HFFc6 (cell line): Measurements from ENCODE around the gene MAMLD1. TPM values are rescaled to one million over a fixed set of nuclear protein-coding genes. Genes with fewer than 3 reads are reported as not detected.

ENCODE experiments used
- DNase-seq: peaks from one replicate; pipeline ENCODE4 v3.0.0-alpha.2; 2018
- H3K27ac Mint-ChIP-seq: 2 replicates; pipeline ENCODE4 v1.8.0; 2020; ENCODE audit warnings: mild to moderate bottlenecking, mixed read lengths
- H3K27me3 Mint-ChIP-seq: 2 replicates; pipeline ENCODE4 v1.8.0; 2021; ENCODE audit warnings: mild to moderate bottlenecking, moderate library complexity, mixed read lengths; ENCODE audit not compliant: insufficient read depth
- H3K36me3 Mint-ChIP-seq: 2 replicates; pipeline ENCODE4 v1.8.0; 2021; ENCODE audit warnings: low read depth, mixed read lengths
- H3K4me1 Mint-ChIP-seq: 2 replicates; pipeline ENCODE4 v1.8.0; 2020; ENCODE audit warnings: low read depth, mixed read lengths
- H3K4me3 Mint-ChIP-seq: 2 replicates; pipeline ENCODE4 v1.8.0; 2020; ENCODE audit warnings: mild to moderate bottlenecking, moderate library complexity, mixed read lengths
- H3K9me3 Mint-ChIP-seq: 2 replicates; pipeline ENCODE4 v1.8.0; 2020; ENCODE audit warnings: mild to moderate bottlenecking, mixed read lengths
- total RNA-seq, 6 experiments: library from RNA; stranded (reverse); fragmentation: NEBNext Ultra II Directional; extraction: Animal tissue kit (Norgen Biotek cat#: 25700); gene quantifications; 2 replicates in 1 of 6; 3 replicates in 5 of 6; pipeline ENCODE4 v1.2.3, GENCODE V29; 2021
- TF ChIP-seq, protein P1 (sequence below): fragments of 200-600 bp; sonication (generic); IDR thresholded peaks from 2 replicates; pipeline ENCODE4 v1.5.0; 2021; ENCODE audit warnings: antibody characterized with exemption, mild to moderate bottlenecking

MAMLD1 gene
- total RNA-seq, 6 experiments from 2014 or later: 4.0 to 5.3 (median 4.7) TPM

DNA sequence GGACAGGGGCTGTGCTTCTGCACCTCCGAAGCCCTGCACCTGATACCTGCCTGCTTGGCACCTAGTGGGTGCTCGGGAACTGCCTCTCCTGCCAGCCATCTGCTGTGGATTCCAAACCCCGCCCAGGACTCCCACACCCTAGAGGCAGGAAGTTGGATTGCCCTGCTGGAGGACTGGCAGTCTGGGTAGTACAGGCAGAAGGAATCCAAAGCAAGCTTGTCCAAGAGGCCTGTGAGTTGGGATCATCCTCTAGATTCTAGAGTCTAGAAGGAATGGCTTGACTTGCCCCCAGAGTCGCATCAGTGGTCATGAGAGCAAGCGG, 140.7 kb downstream of the MAMLD1 start:
- Mint-ChIP-seq H3K9me3 (no peaks in the 10 kb centered on the region), H3K36me3 (no peaks in the 10 kb centered on the region), H3K4me3 (no peak overlapping the region), H3K27ac (no peak overlapping the region), H3K27me3 (no peaks in the 10 kb centered on the region), H3K4me1 (peaks cover 23% of the 10 kb centered on the region)
- TF ChIP-seq, protein P1, sequence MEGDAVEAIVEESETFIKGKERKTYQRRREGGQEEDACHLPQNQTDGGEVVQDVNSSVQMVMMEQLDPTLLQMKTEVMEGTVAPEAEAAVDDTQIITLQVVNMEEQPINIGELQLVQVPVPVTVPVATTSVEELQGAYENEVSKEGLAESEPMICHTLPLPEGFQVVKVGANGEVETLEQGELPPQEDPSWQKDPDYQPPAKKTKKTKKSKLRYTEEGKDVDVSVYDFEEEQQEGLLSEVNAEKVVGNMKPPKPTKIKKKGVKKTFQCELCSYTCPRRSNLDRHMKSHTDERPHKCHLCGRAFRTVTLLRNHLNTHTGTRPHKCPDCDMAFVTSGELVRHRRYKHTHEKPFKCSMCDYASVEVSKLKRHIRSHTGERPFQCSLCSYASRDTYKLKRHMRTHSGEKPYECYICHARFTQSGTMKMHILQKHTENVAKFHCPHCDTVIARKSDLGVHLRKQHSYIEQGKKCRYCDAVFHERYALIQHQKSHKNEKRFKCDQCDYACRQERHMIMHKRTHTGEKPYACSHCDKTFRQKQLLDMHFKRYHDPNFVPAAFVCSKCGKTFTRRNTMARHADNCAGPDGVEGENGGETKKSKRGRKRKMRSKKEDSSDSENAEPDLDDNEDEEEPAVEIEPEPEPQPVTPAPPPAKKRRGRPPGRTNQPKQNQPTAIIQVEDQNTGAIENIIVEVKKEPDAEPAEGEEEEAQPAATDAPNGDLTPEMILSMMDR: no peak
- DNase-seq: peak; percentile 0

DNA sequence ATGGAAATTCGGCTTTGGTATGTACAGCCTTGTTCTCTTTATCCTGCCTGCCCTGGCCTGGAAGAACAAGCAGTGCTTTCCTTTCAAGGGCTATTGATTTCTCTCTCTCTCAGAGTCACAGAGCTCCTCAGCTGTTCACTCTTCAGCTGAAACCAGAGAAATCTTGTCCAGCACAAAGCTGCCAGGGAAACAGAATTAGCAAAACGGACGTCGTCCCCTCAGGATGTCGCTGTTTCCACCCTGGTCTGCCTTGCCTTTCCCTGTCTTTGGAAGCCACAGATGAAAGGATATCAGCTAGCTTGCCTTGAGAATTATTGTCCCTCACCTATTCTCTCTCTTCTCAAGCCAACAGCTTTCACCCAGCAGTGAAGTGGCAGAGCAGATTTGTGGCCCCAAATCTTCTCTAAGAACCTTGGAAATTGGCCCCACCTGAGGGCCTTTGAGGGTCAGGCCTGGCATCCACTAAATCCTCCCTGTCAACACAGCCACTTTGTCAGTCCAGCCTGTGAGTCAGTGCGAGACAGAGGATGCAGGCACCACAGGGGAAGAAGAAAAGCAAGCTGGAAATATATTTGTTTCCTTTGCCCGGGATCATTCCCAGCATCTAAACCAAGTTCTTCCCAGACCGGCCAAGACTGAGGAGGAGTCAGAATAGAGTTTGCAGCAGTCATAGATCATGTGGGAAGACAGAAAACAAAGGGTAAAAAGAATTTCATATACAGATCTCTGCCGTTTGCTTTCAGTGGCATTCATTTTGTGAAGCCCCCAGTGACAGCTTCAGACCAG, 141.5 kb downstream of the MAMLD1 start:
- H3K27ac Mint-ChIP-seq: peak overlapping the region; percentile 51; the same call in 1 of the 2 replicates

DNA sequence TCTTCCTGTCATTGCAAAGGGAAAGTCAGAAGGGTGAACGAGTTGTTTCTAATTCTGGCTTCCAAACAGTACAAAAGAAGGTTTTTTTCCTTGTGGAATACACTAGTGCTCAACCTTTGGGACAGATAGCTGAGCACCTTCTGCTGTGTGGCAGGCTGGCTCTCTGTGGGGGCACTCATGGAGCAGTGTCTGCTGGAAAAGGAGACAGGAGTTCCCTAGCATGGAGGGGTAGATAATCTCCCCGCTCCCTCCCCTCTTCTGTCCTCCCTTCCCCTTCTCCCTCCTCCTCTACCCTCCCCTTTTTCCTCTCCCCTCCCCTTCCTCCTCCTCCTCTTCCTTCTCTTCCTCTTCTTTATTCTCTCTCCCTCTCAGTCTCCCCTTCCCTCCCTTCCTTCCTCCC, 142.9 kb downstream of the MAMLD1 start:
- DNase-seq: no peak
- Mint-ChIP-seq H3K9me3 (no peaks in the 10 kb centered on the region), H3K27ac (no peak overlapping the region), H3K27me3 (no peaks in the 10 kb centered on the region), H3K4me1 (peaks cover 18% of the 10 kb centered on the region), H3K4me3 (no peak overlapping the region), H3K36me3 (no peaks in the 10 kb centered on the region)
- TF ChIP-seq, protein P1: no peak

More for the DNA sequence above, 141.5 kb downstream of the MAMLD1 start:
- DNase-seq: peak; percentile 0
- H3K4me3 Mint-ChIP-seq: no peak overlapping the region; the same call in 1 of the 2 replicates
- no peaks in the 10 kb centered on the region for H3K36me3 Mint-ChIP-seq
- H3K9me3 Mint-ChIP-seq: no peaks in the 10 kb centered on the region
- no peaks in the 10 kb centered on the region for H3K27me3 Mint-ChIP-seq
- peaks cover 18% of the 10 kb centered on the region for H3K4me1 Mint-ChIP-seq
- TF ChIP-seq, protein P1: no peak

DNA sequence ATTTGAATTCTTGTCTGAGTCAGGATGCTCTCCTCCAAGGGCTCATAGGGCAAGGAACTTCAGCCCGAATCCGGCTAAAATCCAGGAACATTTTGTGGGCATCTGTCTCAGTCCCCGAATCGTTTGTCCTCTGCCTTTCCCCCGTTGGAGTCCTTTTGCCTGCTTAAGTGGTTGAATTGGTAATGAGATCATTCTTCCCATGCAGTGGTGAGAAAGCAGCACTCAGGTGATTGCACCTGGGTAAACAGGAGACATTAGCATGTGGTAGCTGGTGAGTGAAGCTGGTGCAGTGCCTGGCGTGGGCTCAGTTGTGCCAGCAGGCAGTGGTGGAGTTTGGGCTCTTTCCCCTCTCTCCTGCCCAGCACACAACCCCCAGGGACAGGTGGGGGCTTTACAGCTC, 143.4 kb downstream of the MAMLD1 start:
- Mint-ChIP-seq H3K4me3 (no peak overlapping the region), H3K9me3 (no peaks in the 10 kb centered on the region), H3K27me3 (no peaks in the 10 kb centered on the region), H3K36me3 (no peaks in the 10 kb centered on the region), H3K4me1 (peaks cover 18% of the 10 kb centered on the region), H3K27ac (no peak overlapping the region)
- TF ChIP-seq, protein P1: no peak
- DNase-seq: no peak

DNA sequence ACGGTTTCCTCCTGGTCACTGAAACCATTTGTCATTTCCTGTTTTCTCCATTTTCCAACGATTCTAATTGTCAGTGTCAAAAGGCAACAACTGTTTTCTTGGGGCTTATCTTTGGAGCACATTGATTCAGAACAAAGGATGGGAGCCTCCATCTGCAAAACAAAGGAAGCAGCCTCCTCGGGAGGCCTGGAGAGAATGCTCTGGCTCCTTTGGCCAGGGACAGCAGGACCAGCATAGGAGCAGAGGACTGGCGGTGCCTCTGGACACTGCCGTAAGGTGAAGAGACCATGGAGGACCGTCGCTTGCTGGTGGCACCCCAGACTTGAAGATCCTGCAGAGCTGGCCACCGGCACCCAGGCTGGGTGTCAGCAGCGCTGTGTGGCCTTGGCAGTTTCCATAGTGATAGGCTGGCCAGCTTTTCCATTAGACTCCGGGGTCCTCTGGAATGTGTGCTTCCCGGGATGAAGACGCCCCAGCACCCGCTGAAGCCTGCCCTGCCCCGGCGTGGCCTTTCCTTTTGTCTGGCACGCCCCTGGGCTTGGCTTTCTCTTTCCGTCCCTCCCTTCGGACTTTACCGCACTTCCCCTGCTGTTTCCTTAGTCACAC, 144.2 kb downstream of the MAMLD1 start:
- no peaks in the 10 kb centered on the region for H3K27me3 Mint-ChIP-seq

More for the DNA sequence above, 144.2 kb downstream of the MAMLD1 start:
- Mint-ChIP-seq H3K4me1 (peaks cover 18% of the 10 kb centered on the region), H3K36me3 (no peaks in the 10 kb centered on the region), H3K27ac (no peak overlapping the region), H3K4me3 (no peak overlapping the region), H3K9me3 (no peaks in the 10 kb centered on the region)
- TF ChIP-seq, protein P1: no peak
- DNase-seq: no peak
